ENCODE data around the gene ELMOD1.

The ELMOD1 gene

DNA sequence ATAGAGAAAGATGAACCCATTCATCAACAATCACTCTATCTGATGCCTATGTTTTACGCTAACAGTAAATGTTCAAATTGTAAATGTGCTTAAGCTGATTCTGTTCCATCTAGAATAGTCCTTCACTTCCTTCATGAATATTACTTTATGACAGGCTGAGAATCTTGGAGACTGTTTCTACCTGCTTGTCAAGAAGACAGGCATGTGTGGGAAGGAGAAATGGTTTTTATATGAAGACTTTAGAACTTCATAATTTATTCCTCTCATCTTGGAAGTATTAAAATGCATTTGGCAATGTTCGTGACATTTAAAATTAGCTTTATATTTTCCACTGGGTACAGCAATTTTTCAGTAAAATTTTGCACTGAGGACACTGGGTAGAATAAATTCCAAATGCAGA is 41.0 kb downstream of the ELMOD1 start:
- no peak overlapping the region for H3K4me3 ChIP-seq (replicated peaks; ENCODE audit: low read depth, low read length)
- no peak for DNase-seq (ENCODE audit: low read depth)
- TF ChIP-seq, protein P1, sequence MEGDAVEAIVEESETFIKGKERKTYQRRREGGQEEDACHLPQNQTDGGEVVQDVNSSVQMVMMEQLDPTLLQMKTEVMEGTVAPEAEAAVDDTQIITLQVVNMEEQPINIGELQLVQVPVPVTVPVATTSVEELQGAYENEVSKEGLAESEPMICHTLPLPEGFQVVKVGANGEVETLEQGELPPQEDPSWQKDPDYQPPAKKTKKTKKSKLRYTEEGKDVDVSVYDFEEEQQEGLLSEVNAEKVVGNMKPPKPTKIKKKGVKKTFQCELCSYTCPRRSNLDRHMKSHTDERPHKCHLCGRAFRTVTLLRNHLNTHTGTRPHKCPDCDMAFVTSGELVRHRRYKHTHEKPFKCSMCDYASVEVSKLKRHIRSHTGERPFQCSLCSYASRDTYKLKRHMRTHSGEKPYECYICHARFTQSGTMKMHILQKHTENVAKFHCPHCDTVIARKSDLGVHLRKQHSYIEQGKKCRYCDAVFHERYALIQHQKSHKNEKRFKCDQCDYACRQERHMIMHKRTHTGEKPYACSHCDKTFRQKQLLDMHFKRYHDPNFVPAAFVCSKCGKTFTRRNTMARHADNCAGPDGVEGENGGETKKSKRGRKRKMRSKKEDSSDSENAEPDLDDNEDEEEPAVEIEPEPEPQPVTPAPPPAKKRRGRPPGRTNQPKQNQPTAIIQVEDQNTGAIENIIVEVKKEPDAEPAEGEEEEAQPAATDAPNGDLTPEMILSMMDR (IDR thresholded peaks at IDR 0.05; ENCODE audit: low read length, missing control alignments), result no peak

DNA sequence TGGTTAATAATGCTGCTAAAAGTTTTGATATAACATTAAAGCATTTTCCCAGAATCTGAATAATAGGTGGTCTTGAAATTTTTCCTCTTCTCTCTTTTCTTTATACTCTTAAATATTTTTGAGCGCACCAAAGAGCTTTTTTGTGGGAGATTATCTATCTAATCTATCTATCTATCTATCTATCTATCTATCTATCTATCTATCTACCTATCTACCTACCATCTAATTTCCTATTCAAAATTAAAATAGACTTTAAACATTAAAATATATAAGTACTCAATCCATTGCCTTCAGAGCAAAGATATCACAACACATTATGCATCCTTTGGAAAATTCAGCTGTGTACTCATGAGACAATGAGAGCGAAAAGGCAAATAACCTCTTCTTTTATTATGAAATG is 55.8 kb downstream of the ELMOD1 start:
- TF ChIP-seq, protein P1 (IDR thresholded peaks at IDR 0.05; ENCODE audit: low read length, missing control alignments), result no peak
- no peak for DNase-seq (ENCODE audit: low read depth)

DNA sequence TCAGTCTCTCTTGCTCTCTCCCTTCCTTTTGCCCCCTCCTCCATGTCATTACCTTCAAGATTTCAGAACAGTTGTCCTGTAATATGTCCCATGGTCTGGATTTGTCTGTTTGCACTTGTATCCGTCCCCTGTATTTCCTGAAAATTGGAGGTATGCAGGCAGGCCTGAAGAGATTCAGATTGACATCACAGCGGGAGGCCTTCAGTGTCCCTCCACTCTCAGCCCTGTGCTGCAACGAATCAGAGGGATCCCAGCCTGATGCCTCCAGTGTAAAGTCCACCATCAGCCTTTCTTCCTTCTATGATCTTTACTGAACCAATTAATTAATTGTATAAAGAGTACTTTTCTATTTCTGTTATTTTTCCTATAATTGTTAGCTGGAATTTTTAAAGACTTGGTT is 57.3 kb downstream of the ELMOD1 start:
- TF ChIP-seq, protein P1 (IDR thresholded peaks at IDR 0.05; ENCODE audit: low read length, missing control alignments), result no peak
- no peak for DNase-seq (ENCODE audit: low read depth)
- H3K4me3 ChIP-seq (replicated peaks; ENCODE audit: low read depth, low read length), result no peak overlapping the region

More for the DNA sequence above, 55.8 kb downstream of the ELMOD1 start:
- H3K4me3 ChIP-seq (replicated peaks; ENCODE audit: low read depth, low read length), result no peak overlapping the region

DNA sequence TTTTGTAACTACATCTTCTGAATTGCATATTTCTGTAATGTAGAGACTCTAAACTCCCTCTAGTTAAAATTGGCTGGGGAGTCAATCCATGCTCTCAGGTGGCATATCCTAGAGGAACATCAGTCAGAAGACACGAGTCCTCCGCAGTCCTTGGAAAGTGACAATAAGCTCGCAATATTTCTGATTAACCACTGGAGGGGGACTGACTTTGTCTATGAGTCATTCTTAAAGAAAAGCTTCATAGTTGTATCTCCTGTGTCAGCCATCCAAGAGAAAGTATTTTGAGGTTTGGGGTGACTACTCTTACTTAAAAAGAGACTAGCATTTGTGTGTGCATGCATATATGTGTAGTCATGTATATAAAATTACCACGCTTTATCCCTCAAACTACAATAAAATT is 60.7 kb downstream of the ELMOD1 start:
- no peak overlapping the region for H3K4me3 ChIP-seq (replicated peaks; ENCODE audit: low read depth, low read length)
- TF ChIP-seq, protein P1 (IDR thresholded peaks at IDR 0.05; ENCODE audit: low read length, missing control alignments), result no peak
- DNase-seq (ENCODE audit: low read depth), result no peak

DNA sequence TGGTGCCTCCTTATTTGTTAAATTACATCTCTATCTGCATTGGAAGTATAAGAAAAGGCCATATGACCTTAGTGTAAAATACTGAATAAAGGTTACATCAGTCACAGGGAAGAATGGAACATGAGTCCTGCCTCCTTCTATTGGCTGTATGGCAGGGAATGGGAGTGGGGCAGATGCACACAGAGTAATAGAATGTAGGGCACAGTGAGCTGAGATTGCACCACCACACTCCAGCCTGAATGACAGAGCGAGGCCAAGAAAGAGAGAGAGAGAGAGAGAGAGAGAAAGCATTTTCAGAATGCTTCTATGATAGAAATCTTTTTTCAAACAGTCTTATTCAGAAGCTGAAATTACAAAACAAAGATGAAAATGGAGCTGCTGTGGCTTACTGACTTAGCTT is 62.1 kb downstream of the ELMOD1 start:
- TF ChIP-seq, protein P1 (IDR thresholded peaks at IDR 0.05; ENCODE audit: low read length, missing control alignments), result no peak
- no peak for DNase-seq (ENCODE audit: low read depth)
- no peak overlapping the region for H3K4me3 ChIP-seq (replicated peaks; ENCODE audit: low read depth, low read length)

DNA sequence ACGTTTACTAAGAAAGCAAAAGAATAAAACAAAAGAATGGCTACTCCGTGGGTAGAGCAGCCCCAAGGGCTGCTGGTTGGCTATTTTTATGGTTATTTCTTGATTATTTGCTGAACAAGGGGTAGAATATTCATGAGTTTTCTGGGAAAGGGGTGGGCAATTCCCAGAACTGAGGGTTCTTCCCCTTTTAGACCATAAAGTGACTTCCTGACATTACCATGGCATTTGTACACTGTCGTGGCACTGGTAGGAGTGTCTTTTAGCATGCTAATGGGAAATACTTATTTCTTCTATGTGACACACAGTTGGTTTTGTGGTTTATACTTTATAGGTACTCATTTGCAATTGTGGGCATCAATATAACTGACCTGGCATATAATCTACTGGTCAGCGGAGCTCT is 64.7 kb downstream of the ELMOD1 start:
- TF ChIP-seq, protein P1 (IDR thresholded peaks at IDR 0.05; ENCODE audit: low read length, missing control alignments), result no peak
- DNase-seq (ENCODE audit: low read depth), result no peak
- H3K4me3 ChIP-seq (replicated peaks; ENCODE audit: low read depth, low read length), result no peak overlapping the region

DNA sequence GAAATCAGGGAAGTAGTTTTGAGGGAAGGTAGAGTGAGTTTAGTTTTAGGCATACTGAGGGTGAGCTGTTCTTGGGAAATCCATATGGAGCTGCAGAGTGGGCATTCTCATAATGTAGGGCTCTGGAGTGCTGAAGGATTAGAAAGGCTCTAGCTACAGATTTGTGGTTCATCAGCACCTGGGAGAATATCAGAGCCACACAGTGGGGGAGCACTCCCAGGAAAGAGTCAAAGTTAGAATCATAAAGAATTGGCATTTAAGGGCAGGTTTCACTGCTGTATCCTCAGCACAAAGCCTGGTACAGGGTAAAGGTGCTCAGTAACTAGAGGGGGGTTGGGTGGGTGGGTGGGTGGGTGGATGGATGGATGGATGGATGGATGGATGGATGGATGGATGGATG is 68.4 kb downstream of the ELMOD1 start:
- no peak for DNase-seq (ENCODE audit: low read depth)
- H3K4me3 ChIP-seq (replicated peaks; ENCODE audit: low read depth, low read length), result no peak overlapping the region
- TF ChIP-seq, protein P1 (IDR thresholded peaks at IDR 0.05; ENCODE audit: low read length, missing control alignments), result no peak
